ENCODE measurements around the gene ROR1.
A peak's percentile ranks its signal among the peaks of the same experiment; 100 is the strongest.

The ROR1 gene

DNA sequence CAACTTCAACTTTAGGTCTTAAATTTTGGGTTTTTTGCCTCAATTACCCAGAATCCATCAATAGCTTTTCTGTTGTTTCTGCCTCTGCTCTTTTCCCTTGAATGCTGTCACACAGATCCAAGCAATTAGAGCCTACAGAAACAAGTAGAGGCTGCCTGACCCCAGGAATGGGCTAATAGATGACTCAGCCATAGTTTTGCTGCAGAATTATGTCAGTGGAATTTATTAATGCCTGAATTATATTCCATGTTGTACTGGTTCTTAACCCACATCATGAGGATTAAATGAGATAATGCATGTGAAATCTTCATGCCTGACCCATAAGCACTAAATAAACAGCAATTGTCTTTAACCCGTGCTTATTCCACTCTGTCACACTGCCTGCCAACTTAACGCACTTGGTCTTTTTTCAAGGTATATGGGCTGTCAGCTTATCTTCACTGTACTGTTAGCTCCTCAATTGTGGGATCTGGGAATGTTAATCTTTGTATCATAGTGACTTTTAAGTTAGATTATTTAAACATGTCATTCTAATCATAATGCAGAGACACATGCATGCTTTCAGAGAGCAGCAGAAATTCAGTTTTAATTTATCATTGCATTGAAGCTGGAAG is 213.3 kb downstream of the ROR1 start:
- Mint-ChIP-seq H3K4me3 (no peak overlapping the region), H3K27ac (peak overlapping the region; percentile 66 to 82 (median 69)), H3K27me3 (ENCODE audit: low read depth) (no peaks in the 10 kb centered on the region), H3K9me3 (peaks cover 6% of the 10 kb centered on the region), H3K36me3 (ENCODE audit: low read depth) (peaks cover 7% of the 10 kb centered on the region), H3K4me1 (peaks cover 50% of the 10 kb centered on the region)
- TF ChIP-seq CTCF (IDR thresholded peaks at IDR 0.05; ENCODE audit: unreplicated experiment in 3 of 3), result no peak

DNA sequence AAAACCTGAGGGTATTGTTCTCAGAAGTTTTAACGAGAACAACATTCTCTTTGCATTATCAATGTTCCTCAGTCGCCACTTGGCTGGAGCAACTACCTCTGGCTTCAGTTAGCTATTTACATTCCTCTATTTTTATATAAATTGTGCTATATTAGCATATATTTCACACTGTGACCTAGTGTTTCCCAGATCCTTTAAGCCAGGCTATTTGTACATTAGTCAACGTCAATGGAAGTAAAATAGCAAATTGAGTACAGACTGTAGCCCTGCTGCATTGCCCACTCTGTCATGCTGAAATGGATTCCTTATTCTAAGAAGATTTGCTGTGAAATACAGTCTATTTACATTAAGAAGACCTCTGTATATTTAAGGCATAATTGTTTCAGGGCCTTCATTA is 213.8 kb downstream of the ROR1 start:
- no peaks in the 10 kb centered on the region for H3K27me3 Mint-ChIP-seq (ENCODE audit: low read depth)

DNA sequence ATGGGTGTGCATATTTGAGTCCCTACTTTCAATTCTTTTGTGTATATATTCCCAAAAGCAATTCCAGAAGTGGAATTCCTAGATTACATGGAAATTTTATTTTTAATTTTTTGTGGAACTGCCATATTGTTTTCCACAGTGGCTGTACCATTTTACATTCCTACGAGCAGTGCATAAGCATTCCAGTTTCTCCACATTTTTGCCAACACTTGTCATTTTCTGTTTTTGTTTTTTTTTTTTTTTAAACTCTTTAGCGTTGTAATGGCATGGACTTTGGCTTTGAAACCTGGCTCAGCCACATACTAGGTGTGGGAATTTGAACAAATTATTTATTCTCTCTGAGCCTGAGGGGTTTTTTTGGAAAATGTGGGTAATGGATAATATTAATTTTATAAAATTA is 215.1 kb downstream of the ROR1 start:
- TF ChIP-seq CTCF (IDR thresholded peaks at IDR 0.05; ENCODE audit: unreplicated experiment in 3 of 3), result no peak
- H3K4me3 Mint-ChIP-seq, result no peak overlapping the region

More for the DNA sequence above, 213.8 kb downstream of the ROR1 start:
- Mint-ChIP-seq H3K9me3 (peaks cover 6% of the 10 kb centered on the region), H3K4me1 (peaks cover 45% of the 10 kb centered on the region), H3K4me3 (no peak overlapping the region), H3K27ac (peak overlapping the region; percentile 66 to 82 (median 69)), H3K36me3 (ENCODE audit: low read depth) (peaks cover 7% of the 10 kb centered on the region)
- no peak for TF ChIP-seq CTCF (IDR thresholded peaks at IDR 0.05; ENCODE audit: unreplicated experiment in 3 of 3)

DNA sequence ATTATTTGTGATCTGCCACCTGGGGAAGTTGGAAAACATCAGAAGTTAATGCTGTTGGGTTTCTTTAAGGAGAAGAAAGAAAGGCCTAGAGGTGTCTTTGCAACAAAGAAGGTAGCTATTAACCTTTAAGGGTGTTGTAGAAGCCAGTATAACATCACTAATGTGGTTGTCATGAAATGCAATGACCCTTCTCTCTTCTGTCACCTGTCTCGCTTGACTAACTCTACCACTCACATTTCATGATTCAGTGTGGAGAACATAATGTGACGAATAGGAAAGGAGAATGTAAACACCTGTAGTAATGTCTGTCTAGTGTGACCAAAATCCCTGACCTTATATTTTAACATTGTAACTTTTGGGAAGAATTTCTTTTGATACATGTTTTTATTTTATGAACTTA is 217.9 kb downstream of the ROR1 start:
- Mint-ChIP-seq H3K27ac (no peak overlapping the region), H3K36me3 (ENCODE audit: low read depth) (peaks cover 7% of the 10 kb centered on the region), H3K4me3 (no peak overlapping the region), H3K9me3 (peaks cover 6% of the 10 kb centered on the region), H3K27me3 (ENCODE audit: low read depth) (no peaks in the 10 kb centered on the region), H3K4me1 (peaks cover 16% of the 10 kb centered on the region)
- no peak for TF ChIP-seq CTCF (IDR thresholded peaks at IDR 0.05; ENCODE audit: unreplicated experiment in 3 of 3)

More for the DNA sequence above, 215.1 kb downstream of the ROR1 start:
- peaks cover 35% of the 10 kb centered on the region for H3K4me1 Mint-ChIP-seq
- H3K27me3 Mint-ChIP-seq (ENCODE audit: low read depth), result no peaks in the 10 kb centered on the region
- H3K36me3 Mint-ChIP-seq (ENCODE audit: low read depth), result peaks cover 7% of the 10 kb centered on the region
- H3K9me3 Mint-ChIP-seq, result peaks cover 6% of the 10 kb centered on the region
- H3K27ac Mint-ChIP-seq, result peak overlapping the region in 1 of 3 experiments; percentile 69

GRCh38 chr1:64000021-64000420 is 226.2 kb downstream of the ROR1 start:
- no peaks in the 10 kb centered on the region for H3K9me3 Mint-ChIP-seq
- H3K4me1 Mint-ChIP-seq, result peaks cover 5% of the 10 kb centered on the region
- H3K36me3 Mint-ChIP-seq (ENCODE audit: low read depth), result peaks cover 16% of the 10 kb centered on the region
- TF ChIP-seq CTCF (IDR thresholded peaks at IDR 0.05; ENCODE audit: unreplicated experiment in 3 of 3), result no peak
- no peak overlapping the region for H3K27ac Mint-ChIP-seq
- H3K27me3 Mint-ChIP-seq (ENCODE audit: low read depth), result no peaks in the 10 kb centered on the region
- H3K4me3 Mint-ChIP-seq, result no peak overlapping the region

DNA sequence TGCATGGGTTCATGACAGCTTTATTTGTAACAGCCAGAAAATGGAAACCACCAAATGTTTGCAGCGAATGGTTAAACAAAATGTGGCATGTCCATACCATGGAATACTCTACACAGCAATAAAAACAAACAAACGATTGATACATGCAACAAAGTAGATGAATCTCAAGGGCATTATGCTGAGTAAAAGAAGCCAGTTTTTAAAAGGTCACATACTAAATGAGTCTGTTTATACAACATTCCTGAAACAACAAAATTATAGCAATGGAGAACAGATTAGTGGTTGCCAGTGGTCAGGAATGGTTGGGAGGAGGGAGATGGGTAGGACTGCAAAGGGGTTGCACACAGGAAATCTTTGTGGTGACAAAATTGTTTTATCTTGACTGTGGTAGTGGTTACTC is 227.2 kb downstream of the ROR1 start:
- Mint-ChIP-seq H3K36me3 (ENCODE audit: low read depth) (peaks cover 16% of the 10 kb centered on the region), H3K27me3 (ENCODE audit: low read depth) (no peaks in the 10 kb centered on the region), H3K4me1 (peaks cover 5% of the 10 kb centered on the region), H3K27ac (no peak overlapping the region), H3K4me3 (no peak overlapping the region), H3K9me3 (no peaks in the 10 kb centered on the region)
- TF ChIP-seq CTCF (IDR thresholded peaks at IDR 0.05; ENCODE audit: unreplicated experiment in 3 of 3), result no peak
